ENCODE results near the gene ZNF219.

- TF ChIP-seq, protein P1, sequence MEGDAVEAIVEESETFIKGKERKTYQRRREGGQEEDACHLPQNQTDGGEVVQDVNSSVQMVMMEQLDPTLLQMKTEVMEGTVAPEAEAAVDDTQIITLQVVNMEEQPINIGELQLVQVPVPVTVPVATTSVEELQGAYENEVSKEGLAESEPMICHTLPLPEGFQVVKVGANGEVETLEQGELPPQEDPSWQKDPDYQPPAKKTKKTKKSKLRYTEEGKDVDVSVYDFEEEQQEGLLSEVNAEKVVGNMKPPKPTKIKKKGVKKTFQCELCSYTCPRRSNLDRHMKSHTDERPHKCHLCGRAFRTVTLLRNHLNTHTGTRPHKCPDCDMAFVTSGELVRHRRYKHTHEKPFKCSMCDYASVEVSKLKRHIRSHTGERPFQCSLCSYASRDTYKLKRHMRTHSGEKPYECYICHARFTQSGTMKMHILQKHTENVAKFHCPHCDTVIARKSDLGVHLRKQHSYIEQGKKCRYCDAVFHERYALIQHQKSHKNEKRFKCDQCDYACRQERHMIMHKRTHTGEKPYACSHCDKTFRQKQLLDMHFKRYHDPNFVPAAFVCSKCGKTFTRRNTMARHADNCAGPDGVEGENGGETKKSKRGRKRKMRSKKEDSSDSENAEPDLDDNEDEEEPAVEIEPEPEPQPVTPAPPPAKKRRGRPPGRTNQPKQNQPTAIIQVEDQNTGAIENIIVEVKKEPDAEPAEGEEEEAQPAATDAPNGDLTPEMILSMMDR (IDR thresholded peaks at IDR 0.05) = no peak
- TF ChIP-seq POLR2A (IDR thresholded peaks at IDR 0.05) (no peak), POLR2AphosphoS5 (IDR thresholded peaks at IDR 0.05) (no peak), EP300 (IDR thresholded peaks at IDR 0.05; ENCODE audit: low read depth) (no peak)
These were observed 16.8 kb downstream of the ZNF219 start for GRCh38 chr14:21081521-21082142.
